Raji (cell line): ENCODE data around the gene TCF12.

Experiments
- POLR2A ChIP-seq: IDR thresholded peaks from 2 replicates; pipeline ENCODE4 v1.6.1; 2011; ENCODE audit warnings: low read depth, low read length, control low read depth; ENCODE audit not compliant: insufficient read depth

TCF12 gene

GRCh38 chr15:57184502-57184901 is 266.1 kb downstream of the TCF12 start:
- no peak for TF ChIP-seq POLR2A

GRCh38 chr15:57185507-57186074 is 267.1 kb downstream of the TCF12 start:
- no peak for TF ChIP-seq POLR2A

- no peak for TF ChIP-seq POLR2A
Measured at GRCh38 chr15:57189466-57189865, 271.0 kb downstream of the TCF12 start.

GRCh38 chr15:57190208-57190607 is 271.8 kb downstream of the TCF12 start:
- TF ChIP-seq POLR2A, result no peak

- no peak for TF ChIP-seq POLR2A
Measured at GRCh38 chr15:57193161-57193560, 274.7 kb downstream of the TCF12 start.

- TF ChIP-seq POLR2A, result no peak
Measured at GRCh38 chr15:57195326-57195725, 276.9 kb downstream of the TCF12 start.

- no peak for TF ChIP-seq POLR2A
Measured at GRCh38 chr15:57196865-57197264, 278.4 kb downstream of the TCF12 start.

GRCh38 chr15:57198131-57198530 is 279.7 kb downstream of the TCF12 start:
- no peak for TF ChIP-seq POLR2A

- no peak for TF ChIP-seq POLR2A
Measured at GRCh38 chr15:57198654-57199291, 280.3 kb downstream of the TCF12 start.

GRCh38 chr15:57201578-57201977 is 283.1 kb downstream of the TCF12 start:
- TF ChIP-seq POLR2A, result no peak

- TF ChIP-seq POLR2A, result no peak
Measured at GRCh38 chr15:57203906-57204305, 285.5 kb downstream of the TCF12 start.

GRCh38 chr15:57205027-57205855 is 286.8 kb downstream of the TCF12 start:
- TF ChIP-seq POLR2A, result no peak

- no peak for TF ChIP-seq POLR2A
Measured at GRCh38 chr15:57205996-57206395, 287.6 kb downstream of the TCF12 start.

GRCh38 chr15:57213862-57214261 is 295.4 kb downstream of the TCF12 start:
- TF ChIP-seq POLR2A, result no peak

- TF ChIP-seq POLR2A, result no peak
Measured at GRCh38 chr15:57215326-57215725, 296.9 kb downstream of the TCF12 start.

- TF ChIP-seq POLR2A, result no peak
Measured at GRCh38 chr15:57215881-57216280, 297.4 kb downstream of the TCF12 start.
